OCI-LY7 (cell line): ENCODE results near the gene RAB35. TPM values are rescaled to one million over a fixed set of nuclear protein-coding genes. Genes with fewer than 3 reads are reported as not detected.

Experiments
- BruUV-seq: library from RNA; stranded (reverse); fragments of 400-500 nt; replicated peaks from 2 replicates; lab custom pipeline; 2021; lab: Mats Ljungman, UMichigan
- CTCF ChIA-PET: fragments of 300-600 bp; sonication (Branson Sonifier 250); formaldehyde crosslinking; loops from one replicate; lab custom pipeline; 2022; ENCODE audit warnings: antibody characterized with exemption; ENCODE audit not compliant: unreplicated experiment; lab: Charles Lee
- POLR2A ChIA-PET: fragments of 300-600 bp; sonication (Branson Sonifier 250); formaldehyde crosslinking; loops from one replicate; lab custom pipeline; 2022; ENCODE audit warnings: antibody characterized with exemption; lab: Charles Lee
- DNase-seq: peaks from one replicate; pipeline ENCODE4 v3.0.0-alpha.2; 2015; ENCODE audit warnings: low spot score
- H2AFZ ChIP-seq: fragments of 200-600 bp; sonication (generic), shearing (Covaris generic); 2 replicates; pipeline ENCODE4 v1.6.1; 2014; ENCODE audit warnings: mild to moderate bottlenecking, antibody characterized with exemption, low read length, moderate library complexity
- H3K27ac ChIP-seq: fragments of 200-600 bp; sonication (generic); 2 replicates; pipeline ENCODE4 v1.5.1; 2014; ENCODE audit warnings: mixed run types, low read depth, mild to moderate bottlenecking, moderate library complexity, low read length, inconsistent platforms; ENCODE audit not compliant: poor library complexity, severe bottlenecking
- H3K36me3 ChIP-seq: fragments of 200-600 bp; sonication (generic); 2 replicates; pipeline ENCODE4 v1.6.1; 2014; ENCODE audit warnings: mild to moderate bottlenecking, antibody characterized with exemption, low read length, moderate library complexity, mixed read lengths; ENCODE audit not compliant: insufficient read depth
- H3K4me1 ChIP-seq: fragments of 200-600 bp; sonication (generic); 2 replicates; pipeline ENCODE4 v1.5.1; 2014; ENCODE audit warnings: mild to moderate bottlenecking, low read length; ENCODE audit not compliant: insufficient read depth, poor library complexity, severe bottlenecking
- H3K4me2 ChIP-seq: fragments of 200-600 bp; sonication (generic); 2 replicates; pipeline ENCODE4 v1.6.1; 2014; ENCODE audit warnings: mild to moderate bottlenecking, low read length
- H3K4me3 ChIP-seq: fragments of 200-600 bp; sonication (generic); 2 replicates; pipeline ENCODE4 v1.5.1; 2014; ENCODE audit warnings: mild to moderate bottlenecking, low read depth, low read length; ENCODE audit not compliant: poor library complexity, severe bottlenecking
- H3K79me2 ChIP-seq: fragments of 200-600 bp; sonication (generic); 2 replicates; pipeline ENCODE4 v1.6.1; 2016; ENCODE audit warnings: low read depth, mild to moderate bottlenecking, low read length, moderate library complexity, mixed read lengths; ENCODE audit not compliant: insufficient read depth
- H3K9me2 ChIP-seq: fragments of 200-600 bp; sonication (generic); 2 replicates; pipeline ENCODE4 v1.6.1; 2016; ENCODE audit warnings: mild to moderate bottlenecking, low read length, mixed read lengths; ENCODE audit not compliant: insufficient read depth
- H3K9me3 ChIP-seq: fragments of 200-600 bp; sonication (generic); 2 replicates; pipeline ENCODE4 v1.6.1; 2014; ENCODE audit warnings: mild to moderate bottlenecking, mixed run types, low read length, mixed read lengths
- H4K20me1 ChIP-seq: fragments of 200-600 bp; sonication (generic); 2 replicates; pipeline ENCODE4 v1.6.1; 2014; ENCODE audit warnings: mild to moderate bottlenecking, antibody characterized with exemption, low read length, moderate library complexity, mixed read lengths; ENCODE audit not compliant: insufficient read depth
- EZH2phosphoT487 ChIP-seq: fragments of 200-600 bp; sonication (generic); IDR thresholded peaks from 2 replicates; pipeline ENCODE4 v1.6.1; 2018; ENCODE audit warnings: low read depth, borderline replicate concordance, mild to moderate bottlenecking, mixed run types, antibody characterized with exemption, low read length, moderate library complexity, mixed read lengths
- intact Hi-C: fragments of 100-400 bp; cut with micrococcal nuclease; formaldehyde crosslinking; loops from one replicate; pipeline ENCODE4 v1.10.0; 2022; ENCODE audit not compliant: unreplicated experiment
- total RNA-seq, 2 experiments: library from RNA; depleted of rRNA in 1 of 2; stranded (reverse); fragments of >200 nt in 1 of 2; shearing (Covaris generic) in 1 of 2; gene quantifications; 2 replicates each; pipeline ENCODE4 v1.2.3, GENCODE V29; 2014 to 2022
- TF ChIP-seq, protein P1 (sequence below): fragments of 200-600 bp; sonication (generic); conservative IDR thresholded peaks from 2 replicates; pipeline ENCODE4 v1.5.1; 2014; ENCODE audit warnings: mild to moderate bottlenecking, antibody characterized with exemption, low read length, moderate library complexity, mixed read lengths

Gene RAB35
- total RNA-seq, 2 experiments from 2014 or later, result 42.2 to 85.9 TPM

- ChIA-PET CTCF (interaction anchor here (0.8 kb wide), 1 partner anchor 15 kb away, joined by 3 read pairs; no protein-coding TSS in a partner anchor), POLR2A (interaction anchor here (0.5 to 1.3 kb wide), 4 partner anchors 29 to 102 kb away, joined by 3 to 5 read pairs (median 4); partner anchors contain the start of gene RPLP0)
- H3K4me3 ChIP-seq, result no peak overlapping the region
- H2AFZ ChIP-seq, result no peak overlapping the region
- no peaks in the 10 kb centered on the region for H3K9me3 ChIP-seq
- H3K4me2 ChIP-seq, result no peak overlapping the region
- H4K20me1 ChIP-seq, result no peaks in the 10 kb centered on the region
- DNase-seq, result no peak
- H3K4me1 ChIP-seq, result peaks cover 36% of the 10 kb centered on the region
- TF ChIP-seq, protein P1, sequence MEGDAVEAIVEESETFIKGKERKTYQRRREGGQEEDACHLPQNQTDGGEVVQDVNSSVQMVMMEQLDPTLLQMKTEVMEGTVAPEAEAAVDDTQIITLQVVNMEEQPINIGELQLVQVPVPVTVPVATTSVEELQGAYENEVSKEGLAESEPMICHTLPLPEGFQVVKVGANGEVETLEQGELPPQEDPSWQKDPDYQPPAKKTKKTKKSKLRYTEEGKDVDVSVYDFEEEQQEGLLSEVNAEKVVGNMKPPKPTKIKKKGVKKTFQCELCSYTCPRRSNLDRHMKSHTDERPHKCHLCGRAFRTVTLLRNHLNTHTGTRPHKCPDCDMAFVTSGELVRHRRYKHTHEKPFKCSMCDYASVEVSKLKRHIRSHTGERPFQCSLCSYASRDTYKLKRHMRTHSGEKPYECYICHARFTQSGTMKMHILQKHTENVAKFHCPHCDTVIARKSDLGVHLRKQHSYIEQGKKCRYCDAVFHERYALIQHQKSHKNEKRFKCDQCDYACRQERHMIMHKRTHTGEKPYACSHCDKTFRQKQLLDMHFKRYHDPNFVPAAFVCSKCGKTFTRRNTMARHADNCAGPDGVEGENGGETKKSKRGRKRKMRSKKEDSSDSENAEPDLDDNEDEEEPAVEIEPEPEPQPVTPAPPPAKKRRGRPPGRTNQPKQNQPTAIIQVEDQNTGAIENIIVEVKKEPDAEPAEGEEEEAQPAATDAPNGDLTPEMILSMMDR, result no peak
- TF ChIP-seq EZH2phosphoT487, result no peak
- peak overlapping the region; percentile 10 for H3K27ac ChIP-seq
- intact Hi-C loops, result no loop called here
- peaks cover 60% of the 10 kb centered on the region for H3K36me3 ChIP-seq
- H3K79me2 ChIP-seq, result no peaks in the 10 kb centered on the region
- H3K9me2 ChIP-seq, result no peaks in the 10 kb centered on the region
- no TSS peak for BruUV-seq
Observed at GRCh38 chr12:120125792-120126634, 9.5 kb upstream of the RAB35 start.

GRCh38 chr12:120125029-120125428 lies 8.5 kb upstream of the RAB35 start:
- Histone ChIP-seq H4K20me1 (no peaks in the 10 kb centered on the region), H3K36me3 (peaks cover 50% of the 10 kb centered on the region), H3K4me3 (no peak overlapping the region), H3K4me1 (peaks cover 46% of the 10 kb centered on the region), H3K9me3 (no peaks in the 10 kb centered on the region), H3K79me2 (peaks cover 6% of the 10 kb centered on the region; the same call in 1 of the 2 replicates), H3K4me2 (no peak overlapping the region), H3K27ac (peak overlapping the region; percentile 10), H3K9me2 (no peaks in the 10 kb centered on the region), H2AFZ (no peak overlapping the region)
- ChIA-PET CTCF (no interaction called here), POLR2A (interaction anchor here (0.6 kb wide), 1 partner anchor 28 kb away, joined by 5 read pairs; no protein-coding TSS in a partner anchor)
- intact Hi-C loops, result no loop called here
- no peak for DNase-seq
- BruUV-seq, result no TSS peak
- no peak for TF ChIP-seq EZH2phosphoT487
- TF ChIP-seq, protein P1, result no peak
